ENCODE data around the gene SPEG. TPM values are rescaled to one million over a fixed set of nuclear protein-coding genes. Genes with fewer than 3 reads are reported as not detected.

Gene SPEG
- total and polyA plus RNA-seq, 2 of the 13 experiments (the other 11 are each of a cell fraction or from before 2014, with no cell fraction given): 0.18 to 0.24 TPM

DNA sequence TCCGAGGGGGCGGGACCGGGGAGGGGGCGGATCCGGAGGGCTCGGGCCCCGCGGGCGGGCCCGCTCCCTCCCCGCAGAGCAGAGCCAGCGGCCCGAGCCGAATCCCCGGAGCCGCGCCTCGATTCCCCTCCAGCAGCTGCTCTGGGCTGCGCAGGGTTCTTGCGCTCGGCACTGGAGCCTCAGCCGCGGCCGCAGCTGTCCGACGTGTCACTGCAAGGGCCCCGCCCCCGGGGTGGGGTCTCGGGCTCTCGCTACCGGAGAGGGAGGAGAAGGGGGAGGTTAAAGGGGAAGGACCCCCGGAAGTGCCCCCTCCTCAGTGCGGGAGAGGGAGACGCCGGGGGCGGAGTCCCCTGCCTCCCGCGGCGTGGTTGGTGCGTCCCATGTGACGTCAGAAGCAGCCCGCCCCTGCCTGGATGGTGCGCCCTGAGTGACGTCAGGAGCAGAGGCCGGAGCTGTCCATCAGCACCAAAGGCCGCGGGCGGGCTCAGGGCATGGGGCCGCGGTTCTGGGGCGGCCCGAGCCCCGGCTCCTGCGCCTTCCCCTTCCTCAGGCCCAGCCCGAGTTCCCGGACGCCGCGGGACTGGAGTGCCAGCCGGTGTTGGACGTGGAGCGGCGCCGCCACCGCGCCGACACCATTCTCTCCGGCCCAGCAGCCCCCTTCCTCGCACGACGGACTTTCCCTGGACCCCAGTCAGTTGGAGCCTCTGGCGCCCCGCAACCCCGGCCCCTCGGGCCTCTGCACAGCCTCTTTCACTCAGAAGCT is 109.1 kb downstream of the SPEG start, which contains the start of the genes CHPF and TMEM198 (continued):
- TF ChIP-seq SMAD9 (CRISPR knock-in tag; IDR thresholded peaks at IDR 0.05) (no peak), NFIC (IDR thresholded peaks at IDR 0.05; ENCODE audit: low read length) (no peak), NCOA2 (CRISPR knock-in tag; IDR thresholded peaks at IDR 0.05) (peak; percentile 61), ZNF33A (CRISPR knock-in tag; IDR thresholded peaks at IDR 0.05; ENCODE audit: borderline replicate concordance) (no peak), MED8 (CRISPR knock-in tag; IDR thresholded peaks at IDR 0.05; ENCODE audit: insufficient replicate concordance) (no peak), ZNF34 (CRISPR knock-in tag; IDR thresholded peaks at IDR 0.05; ENCODE audit: borderline replicate concordance) (no peak), HNRNPUL1 (IDR thresholded peaks at IDR 0.05; ENCODE audit: low read depth, low read length) (0 out of 2 replicates have a peak, but pooled peaks have one; percentile 34), ZNF101 (CRISPR knock-in tag; IDR thresholded peaks at IDR 0.05; ENCODE audit: borderline replicate concordance, low read depth) (peak; percentile 83; the same call in 1 of the 2 replicates), NFKBIZ (CRISPR knock-in tag; IDR thresholded peaks at IDR 0.05) (no peak; the same call in 1 of the 2 replicates), ZNF136 (CRISPR knock-in tag; IDR thresholded peaks at IDR 0.05; ENCODE audit: low read depth) (peak; percentile 97), HOXA3 (CRISPR knock-in tag; IDR thresholded peaks at IDR 0.05) (peak; percentile 99), ZNF562 (CRISPR knock-in tag; IDR thresholded peaks at IDR 0.05; ENCODE audit: borderline replicate concordance) (no peak), ZNF484 (CRISPR knock-in tag; IDR thresholded peaks at IDR 0.05; ENCODE audit: borderline replicate concordance, low read depth) (no peak), ATAD3A (CRISPR knock-in tag; IDR thresholded peaks at IDR 0.05) (peak; percentile 83), JUNB (CRISPR knock-in tag; IDR thresholded peaks at IDR 0.05; ENCODE audit: borderline replicate concordance) (no peak; the same call in 1 of the 2 replicates), TBX3 (IDR thresholded peaks at IDR 0.05; ENCODE audit: borderline replicate concordance) (no peak), ZNF569 (CRISPR knock-in tag; IDR thresholded peaks at IDR 0.05; ENCODE audit: borderline replicate concordance) (0 out of 2 replicates have a peak, but pooled peaks have one; percentile 47), PRMT3 (CRISPR knock-in tag; IDR thresholded peaks at IDR 0.05; ENCODE audit: borderline replicate concordance, low read depth) (0 out of 2 replicates have a peak, but pooled peaks have one; percentile 22), KLF11 (CRISPR knock-in tag; IDR thresholded peaks at IDR 0.05) (peak; percentile 82), ZNF264 (CRISPR knock-in tag; IDR thresholded peaks at IDR 0.05) (peak; percentile 95), ZNF253 (CRISPR knock-in tag; IDR thresholded peaks at IDR 0.05; ENCODE audit: borderline replicate concordance) (peak; percentile 73; the same call in 1 of the 2 replicates)
- TF ChIP-seq, protein P1, sequence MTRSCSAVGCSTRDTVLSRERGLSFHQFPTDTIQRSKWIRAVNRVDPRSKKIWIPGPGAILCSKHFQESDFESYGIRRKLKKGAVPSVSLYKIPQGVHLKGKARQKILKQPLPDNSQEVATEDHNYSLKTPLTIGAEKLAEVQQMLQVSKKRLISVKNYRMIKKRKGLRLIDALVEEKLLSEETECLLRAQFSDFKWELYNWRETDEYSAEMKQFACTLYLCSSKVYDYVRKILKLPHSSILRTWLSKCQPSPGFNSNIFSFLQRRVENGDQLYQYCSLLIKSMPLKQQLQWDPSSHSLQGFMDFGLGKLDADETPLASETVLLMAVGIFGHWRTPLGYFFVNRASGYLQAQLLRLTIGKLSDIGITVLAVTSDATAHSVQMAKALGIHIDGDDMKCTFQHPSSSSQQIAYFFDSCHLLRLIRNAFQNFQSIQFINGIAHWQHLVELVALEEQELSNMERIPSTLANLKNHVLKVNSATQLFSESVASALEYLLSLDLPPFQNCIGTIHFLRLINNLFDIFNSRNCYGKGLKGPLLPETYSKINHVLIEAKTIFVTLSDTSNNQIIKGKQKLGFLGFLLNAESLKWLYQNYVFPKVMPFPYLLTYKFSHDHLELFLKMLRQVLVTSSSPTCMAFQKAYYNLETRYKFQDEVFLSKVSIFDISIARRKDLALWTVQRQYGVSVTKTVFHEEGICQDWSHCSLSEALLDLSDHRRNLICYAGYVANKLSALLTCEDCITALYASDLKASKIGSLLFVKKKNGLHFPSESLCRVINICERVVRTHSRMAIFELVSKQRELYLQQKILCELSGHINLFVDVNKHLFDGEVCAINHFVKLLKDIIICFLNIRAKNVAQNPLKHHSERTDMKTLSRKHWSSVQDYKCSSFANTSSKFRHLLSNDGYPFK (CRISPR knock-in tag; IDR thresholded peaks at IDR 0.05; ENCODE audit: borderline replicate concordance): peak; percentile 59; the same call in 1 of the 2 replicates
- TF ChIP-seq, protein P2, sequence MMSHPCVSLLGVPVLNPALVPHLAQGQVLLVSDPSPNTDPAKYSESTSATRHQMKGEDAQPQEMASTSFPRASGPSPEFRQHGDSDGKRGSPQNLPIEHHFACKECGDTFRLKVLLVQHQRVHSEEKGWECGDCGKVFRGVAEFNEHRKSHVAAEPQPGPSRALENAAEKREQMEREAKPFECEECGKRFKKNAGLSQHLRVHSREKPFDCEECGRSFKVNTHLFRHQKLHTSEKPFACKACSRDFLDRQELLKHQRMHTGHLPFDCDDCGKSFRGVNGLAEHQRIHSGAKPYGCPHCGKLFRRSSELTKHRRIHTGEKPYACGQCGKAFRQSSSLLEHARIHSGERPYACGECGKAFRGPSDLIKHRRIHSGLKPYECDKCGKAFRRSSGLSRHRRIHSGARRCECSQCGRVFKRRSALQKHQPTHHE (CRISPR knock-in tag; IDR thresholded peaks at IDR 0.05; ENCODE audit: borderline replicate concordance): 0 out of 2 replicates have a peak, but pooled peaks have one; percentile 38
- TF ChIP-seq, protein P3, sequence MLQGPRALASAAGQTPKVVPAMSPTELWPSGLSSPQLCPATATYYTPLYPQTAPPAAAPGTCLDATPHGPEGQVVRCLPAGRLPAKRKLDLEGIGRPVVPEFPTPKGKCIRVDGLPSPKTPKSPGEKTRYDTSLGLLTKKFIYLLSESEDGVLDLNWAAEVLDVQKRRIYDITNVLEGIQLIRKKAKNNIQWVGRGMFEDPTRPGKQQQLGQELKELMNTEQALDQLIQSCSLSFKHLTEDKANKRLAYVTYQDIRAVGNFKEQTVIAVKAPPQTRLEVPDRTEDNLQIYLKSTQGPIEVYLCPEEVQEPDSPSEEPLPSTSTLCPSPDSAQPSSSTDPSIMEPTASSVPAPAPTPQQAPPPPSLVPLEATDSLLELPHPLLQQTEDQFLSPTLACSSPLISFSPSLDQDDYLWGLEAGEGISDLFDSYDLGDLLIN (CRISPR knock-in tag; IDR thresholded peaks at IDR 0.05; ENCODE audit: borderline replicate concordance): peak; percentile 89; the same call in 1 of the 2 replicates
